Common myeloid progenitor, CD34-positive (primary cell): ENCODE measurements around the gene ST6GALNAC3.

Experiments
- CTCF ChIA-PET: fragments of 350-600 bp; sonication (Branson Sonifier 250); formaldehyde crosslinking; loops from one replicate; lab custom pipeline; 2021; ENCODE audit warnings: antibody characterized with exemption; lab: Charles Lee
- POLR2A ChIA-PET: fragments of 350-600 bp; sonication (Branson Sonifier 250); formaldehyde crosslinking; loops from one replicate; lab custom pipeline; 2021; ENCODE audit warnings: antibody characterized with exemption; lab: Charles Lee
- DNase-seq, 3 donors: peaks; one replicate each; pipeline versions ENCODE4 v3.0.0 to v3.0.0-alpha.2; 2013
- H3K27ac ChIP-seq, 2 experiments: 1 replicate in 1 of 2; 2 replicates in 1 of 2; pipeline ENCODE4 v1.7.0; 2013; ENCODE audit warnings: inconsistent platforms in 2 of 2, low read length in 2 of 2, mild to moderate bottlenecking in 2 of 2, low read depth in 1 of 2, moderate library complexity in 1 of 2; ENCODE audit not compliant: severe bottlenecking in 2 of 2, insufficient read depth in 1 of 2, poor library complexity in 1 of 2
- H3K27me3 ChIP-seq, 5 experiments: replicated peaks in 2 of 5; 1 replicate in 3 of 5; 2 replicates in 2 of 5; pipeline versions ENCODE4 v1.6.1 to v1.7.0; 2013; ENCODE audit warnings: low read length in 4 of 5, mild to moderate bottlenecking in 2 of 5, moderate library complexity in 2 of 5, inconsistent platforms in 1 of 5; ENCODE audit not compliant: insufficient read depth in 5 of 5, control insufficient read depth in 4 of 5
- H3K36me3 ChIP-seq, 4 experiments: 1 replicate in 2 of 4; 2 replicates in 2 of 4; pipeline versions ENCODE4 v1.6.1 to v1.7.0; 2013; ENCODE audit warnings: low read length in 3 of 4, control low read depth in 1 of 4, mild to moderate bottlenecking in 1 of 4; ENCODE audit not compliant: control insufficient read depth in 4 of 4, insufficient read depth in 4 of 4
- H3K4me1 ChIP-seq, 4 experiments: 1 replicate in 3 of 4; 2 replicates in 1 of 4; pipeline versions ENCODE4 v1.6.1 to v1.7.1; 2013; ENCODE audit warnings: low read length in 3 of 4, mild to moderate bottlenecking in 3 of 4, control low read depth in 1 of 4, inconsistent platforms in 1 of 4, moderate library complexity in 1 of 4; ENCODE audit not compliant: control insufficient read depth in 4 of 4, insufficient read depth in 4 of 4; ENCODE audit errors: control extremely low read depth in 1 of 4
- H3K4me3 ChIP-seq, 7 experiments: 1 replicate in 4 of 7; 2 replicates in 3 of 7; pipeline versions ENCODE4 v1.5.1 to v1.7.0; 2013; ENCODE audit warnings: mild to moderate bottlenecking in 7 of 7, low read length in 6 of 7, moderate library complexity in 6 of 7, inconsistent platforms in 2 of 7, low read depth in 2 of 7, control low read depth in 1 of 7; ENCODE audit not compliant: insufficient read depth in 4 of 7, control insufficient read depth in 1 of 7; ENCODE audit errors: extremely low read depth in 1 of 7
- H3K9me3 ChIP-seq, 5 experiments: 1 replicate in 4 of 5; 2 replicates in 1 of 5; pipeline versions ENCODE4 v1.6.1 to v1.7.1; 2013; ENCODE audit warnings: low read length in 4 of 5, mild to moderate bottlenecking in 2 of 5, inconsistent platforms in 1 of 5, low read depth in 1 of 5, moderate library complexity in 1 of 5; ENCODE audit not compliant: control insufficient read depth in 4 of 5, insufficient read depth in 2 of 5; ENCODE audit errors: control extremely low read depth in 1 of 5
- WGBS: methylation state at CpG from one replicate; pipeline ENCODE4 v1.1.5; 2013; ENCODE audit not compliant: insufficient coverage; 5-methylcytosine and 5-hydroxymethylcytosine counted together

The ST6GALNAC3 gene

DNA sequence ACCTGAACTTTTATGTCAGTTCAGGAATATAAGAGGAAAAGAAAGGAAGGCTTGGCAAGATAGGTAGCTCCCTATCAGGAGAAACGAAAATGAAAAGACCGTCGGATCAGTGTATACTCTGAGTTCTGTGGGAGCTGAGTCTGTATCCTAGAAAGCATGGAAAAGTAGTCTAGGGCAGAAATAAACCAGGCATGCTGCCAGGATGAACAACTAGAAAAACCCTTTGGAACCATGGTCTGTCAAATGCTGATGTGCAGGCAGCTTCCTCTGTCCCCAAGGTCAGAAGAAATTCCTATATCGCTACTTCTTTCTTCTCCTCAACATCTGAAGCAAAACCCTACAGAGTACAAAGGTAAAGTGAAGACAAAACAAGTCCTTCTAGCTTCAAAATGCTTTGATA lies 268.8 kb downstream of the ST6GALNAC3 start:
- POLR2A ChIA-PET, result no interaction called here
- H3K4me3 ChIP-seq, result no peak overlapping the region
- H3K27ac ChIP-seq, result no peak overlapping the region
- CTCF ChIA-PET, result no interaction called here
- H3K9me3 ChIP-seq, result no peaks in the 10 kb centered on the region
- no peaks in the 10 kb centered on the region for H3K27me3 ChIP-seq
- H3K4me1 ChIP-seq, result no peaks in the 10 kb centered on the region
- WGBS, result 100% methylated on average over 3 of the region's 4 CpGs
- no peaks in the 10 kb centered on the region for H3K36me3 ChIP-seq
- no peak for DNase-seq

DNA sequence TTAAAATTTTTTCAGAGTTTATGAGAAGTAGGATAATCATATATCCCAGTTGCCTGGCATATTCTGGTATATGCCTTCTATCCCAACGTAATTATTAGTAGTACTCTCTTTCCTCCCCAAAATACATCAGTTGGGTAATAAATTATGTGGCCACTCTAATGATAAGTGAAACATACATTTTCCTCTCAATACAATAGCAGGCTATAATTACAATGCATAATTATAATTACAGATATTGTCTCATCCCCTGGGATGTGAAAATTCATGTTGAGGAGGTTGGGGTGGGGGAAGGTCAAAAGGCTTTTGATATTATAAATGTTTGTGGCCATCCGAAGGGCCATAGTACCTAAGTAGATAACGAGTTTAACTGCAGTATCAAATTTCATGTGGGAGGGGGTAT lies 277.1 kb downstream of the ST6GALNAC3 start:
- Histone ChIP-seq H3K27ac (no peak overlapping the region), H3K27me3 (no peaks in the 10 kb centered on the region), H3K36me3 (no peaks in the 10 kb centered on the region), H3K4me3 (no peak overlapping the region), H3K9me3 (no peaks in the 10 kb centered on the region), H3K4me1 (peaks cover 0 to 8% (median 3%) of the 10 kb centered on the region in 4 experiments)
- POLR2A ChIA-PET, result no interaction called here
- 96% methylated on average over 2 of the region's 3 CpGs for WGBS
- CTCF ChIA-PET, result no interaction called here
- no peak for DNase-seq

DNA sequence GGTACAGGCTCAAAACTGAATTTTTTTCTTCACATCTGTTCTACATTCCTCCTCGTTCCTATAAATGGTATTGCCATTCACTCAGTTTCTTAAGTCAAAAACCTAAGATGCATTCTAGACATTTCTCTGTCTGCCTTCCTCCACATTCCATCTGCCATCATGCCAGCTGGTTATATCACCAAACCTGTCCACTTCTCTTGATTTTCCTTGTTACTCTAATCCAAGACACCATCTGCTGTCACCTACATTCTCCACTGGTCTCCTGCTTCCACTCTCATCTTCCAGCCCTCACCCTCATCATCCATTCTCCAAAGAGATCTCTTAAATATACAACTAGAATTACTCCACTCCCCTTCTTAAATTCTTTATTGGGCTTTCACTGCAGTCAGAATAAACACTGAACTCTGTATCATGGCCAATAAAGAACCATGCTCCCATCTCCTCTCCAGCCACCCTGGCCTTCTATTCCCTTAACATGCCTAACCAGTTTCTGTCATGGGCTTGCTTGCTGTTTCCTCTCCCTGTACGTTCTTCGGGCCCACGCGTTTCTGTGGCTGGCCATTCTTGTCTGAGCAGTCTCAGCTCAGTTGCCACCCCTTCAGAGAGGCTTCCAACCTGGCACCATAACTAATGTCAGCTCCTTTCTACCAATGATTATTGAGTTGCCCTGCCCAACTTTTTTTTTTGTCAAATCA lies 278.3 kb downstream of the ST6GALNAC3 start:
- 96% methylated on average over 5 of the region's 5 CpGs for WGBS

GRCh38 chr1:76354236-76354635 lies 279.7 kb downstream of the ST6GALNAC3 start:
- no peak overlapping the region for H3K27ac ChIP-seq
- ChIA-PET CTCF (no interaction called here), POLR2A (no interaction called here)
- peaks cover 0 to 8% (median 3%) of the 10 kb centered on the region in 4 experiments for H3K4me1 ChIP-seq
- no peaks in the 10 kb centered on the region for H3K27me3 ChIP-seq
- no peaks in the 10 kb centered on the region for H3K36me3 ChIP-seq
- no peak overlapping the region for H3K4me3 ChIP-seq
- WGBS, result no CpG with 5 or more reads among the region's 3 CpGs
- no peaks in the 10 kb centered on the region for H3K9me3 ChIP-seq
- no peak for DNase-seq

More for the DNA sequence above, 278.3 kb downstream of the ST6GALNAC3 start:
- H3K9me3 ChIP-seq, result no peaks in the 10 kb centered on the region
- peaks cover 0 to 8% (median 3%) of the 10 kb centered on the region in 4 experiments for H3K4me1 ChIP-seq
- no peaks in the 10 kb centered on the region for H3K27me3 ChIP-seq
- H3K27ac ChIP-seq, result no peak overlapping the region
- H3K4me3 ChIP-seq, result no peak overlapping the region
- H3K36me3 ChIP-seq, result no peaks in the 10 kb centered on the region
- no peak for DNase-seq
- ChIA-PET POLR2A (no interaction called here), CTCF (interaction anchor here (0.5 to 0.8 kb wide), 2 partner anchors 8 to 1181 kb away, joined by 3 to 4 read pairs; no protein-coding TSS in a partner anchor)

DNA sequence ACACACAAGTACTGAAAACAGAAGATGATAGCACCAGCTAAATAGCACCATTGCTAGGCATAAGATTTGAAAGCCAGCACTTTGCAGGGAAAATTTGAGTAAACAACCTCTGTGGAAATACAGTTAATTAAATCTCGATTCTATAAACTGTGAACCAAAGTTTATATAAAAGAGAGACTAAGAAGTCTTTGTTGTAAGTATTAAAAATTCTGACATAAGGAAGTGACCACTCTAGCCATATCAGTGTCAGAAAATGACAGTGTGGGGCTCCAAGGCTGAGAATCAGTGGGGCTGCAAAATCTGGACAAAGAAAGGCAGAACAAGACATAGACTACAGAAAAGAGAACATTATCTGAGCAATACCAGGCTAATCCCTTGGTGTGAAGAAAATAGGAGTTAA lies 292.2 kb downstream of the ST6GALNAC3 start:
- Histone ChIP-seq H3K27me3 (no peaks in the 10 kb centered on the region), H3K4me3 (no peak overlapping the region), H3K36me3 (no peaks in the 10 kb centered on the region), H3K27ac (no peak overlapping the region), H3K9me3 (no peaks in the 10 kb centered on the region), H3K4me1 (no peaks in the 10 kb centered on the region)
- no peak for DNase-seq
- CTCF ChIA-PET, result no interaction called here
- POLR2A ChIA-PET, result no interaction called here
- no CpG with 5 or more reads among the region's 1 CpG for WGBS

DNA sequence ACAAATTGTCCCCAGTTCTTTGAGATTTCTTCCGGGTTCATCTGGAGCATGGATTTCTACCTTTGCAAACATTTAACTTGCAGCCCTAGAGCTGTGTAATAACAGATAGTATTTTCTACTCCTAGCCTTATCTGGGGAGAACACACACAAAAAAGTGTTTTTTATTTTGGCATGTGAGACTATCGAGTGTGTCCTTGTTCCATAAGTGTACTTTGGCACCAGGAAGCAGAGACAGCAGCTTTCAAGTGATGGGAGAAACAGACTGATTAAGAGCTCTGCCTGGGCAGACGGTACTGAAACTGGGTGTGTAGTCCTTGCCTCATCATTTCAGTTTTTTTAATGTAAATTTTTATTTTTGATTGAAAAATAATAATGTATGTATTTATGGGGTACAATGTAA lies 297.4 kb downstream of the ST6GALNAC3 start:
- CTCF ChIA-PET, result no interaction called here

GRCh38 chr1:76374086-76374485 lies 299.5 kb downstream of the ST6GALNAC3 start:
- H3K4me3 ChIP-seq, result no peak overlapping the region
- no peaks in the 10 kb centered on the region for H3K36me3 ChIP-seq
- H3K4me1 ChIP-seq, result no peaks in the 10 kb centered on the region
- 93% methylated on average over 3 of the region's 5 CpGs for WGBS
- no peaks in the 10 kb centered on the region for H3K9me3 ChIP-seq
- ChIA-PET CTCF (no interaction called here), POLR2A (no interaction called here)
- no peak for DNase-seq
- no peaks in the 10 kb centered on the region for H3K27me3 ChIP-seq
- no peak overlapping the region for H3K27ac ChIP-seq

More for the DNA sequence above, 297.4 kb downstream of the ST6GALNAC3 start:
- Histone ChIP-seq H3K27me3 (no peaks in the 10 kb centered on the region), H3K4me1 (no peaks in the 10 kb centered on the region), H3K36me3 (no peaks in the 10 kb centered on the region), H3K4me3 (no peak overlapping the region), H3K9me3 (no peaks in the 10 kb centered on the region), H3K27ac (no peak overlapping the region)
- POLR2A ChIA-PET, result no interaction called here
- 100% methylated on average over 2 of the region's 3 CpGs for WGBS
- no peak for DNase-seq
